ENCODE results near the gene CHMP3.
A peak's percentile ranks its signal among the peaks of the same experiment; 100 is the strongest.

DNA sequence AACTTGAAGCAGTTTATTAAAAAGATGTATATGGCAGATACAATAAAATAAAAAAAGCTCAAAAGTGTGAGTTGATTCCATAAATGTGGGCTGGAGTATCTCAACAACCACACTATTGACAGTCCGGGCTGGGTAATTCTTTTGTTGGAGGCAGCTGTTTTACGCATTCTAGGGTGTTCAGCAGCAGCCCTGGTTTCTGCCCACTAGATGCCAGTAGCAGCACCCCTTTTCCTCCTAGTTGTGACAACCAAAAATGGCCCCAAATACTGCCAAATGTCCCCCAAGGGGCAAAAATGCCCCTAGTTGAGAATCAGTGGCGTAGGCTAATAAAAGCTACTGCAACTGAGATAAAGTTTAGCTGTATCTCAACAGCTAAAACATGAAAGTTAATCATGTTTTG, 44.8 kb downstream of the CHMP3 start:
- TF ChIP-seq, protein P1, sequence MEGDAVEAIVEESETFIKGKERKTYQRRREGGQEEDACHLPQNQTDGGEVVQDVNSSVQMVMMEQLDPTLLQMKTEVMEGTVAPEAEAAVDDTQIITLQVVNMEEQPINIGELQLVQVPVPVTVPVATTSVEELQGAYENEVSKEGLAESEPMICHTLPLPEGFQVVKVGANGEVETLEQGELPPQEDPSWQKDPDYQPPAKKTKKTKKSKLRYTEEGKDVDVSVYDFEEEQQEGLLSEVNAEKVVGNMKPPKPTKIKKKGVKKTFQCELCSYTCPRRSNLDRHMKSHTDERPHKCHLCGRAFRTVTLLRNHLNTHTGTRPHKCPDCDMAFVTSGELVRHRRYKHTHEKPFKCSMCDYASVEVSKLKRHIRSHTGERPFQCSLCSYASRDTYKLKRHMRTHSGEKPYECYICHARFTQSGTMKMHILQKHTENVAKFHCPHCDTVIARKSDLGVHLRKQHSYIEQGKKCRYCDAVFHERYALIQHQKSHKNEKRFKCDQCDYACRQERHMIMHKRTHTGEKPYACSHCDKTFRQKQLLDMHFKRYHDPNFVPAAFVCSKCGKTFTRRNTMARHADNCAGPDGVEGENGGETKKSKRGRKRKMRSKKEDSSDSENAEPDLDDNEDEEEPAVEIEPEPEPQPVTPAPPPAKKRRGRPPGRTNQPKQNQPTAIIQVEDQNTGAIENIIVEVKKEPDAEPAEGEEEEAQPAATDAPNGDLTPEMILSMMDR (CRISPR knock-in tag; IDR thresholded peaks at IDR 0.05) = peak; percentile 74
- no peak for TF ChIP-seq ATF7 (IDR thresholded peaks at IDR 0.05)
- no peak for TF ChIP-seq ATF7 (CRISPR knock-in tag; IDR thresholded peaks at IDR 0.05)
- TF ChIP-seq, protein P2, sequence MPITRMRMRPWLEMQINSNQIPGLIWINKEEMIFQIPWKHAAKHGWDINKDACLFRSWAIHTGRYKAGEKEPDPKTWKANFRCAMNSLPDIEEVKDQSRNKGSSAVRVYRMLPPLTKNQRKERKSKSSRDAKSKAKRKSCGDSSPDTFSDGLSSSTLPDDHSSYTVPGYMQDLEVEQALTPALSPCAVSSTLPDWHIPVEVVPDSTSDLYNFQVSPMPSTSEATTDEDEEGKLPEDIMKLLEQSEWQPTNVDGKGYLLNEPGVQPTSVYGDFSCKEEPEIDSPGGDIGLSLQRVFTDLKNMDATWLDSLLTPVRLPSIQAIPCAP (CRISPR knock-in tag; IDR thresholded peaks at IDR 0.05; ENCODE audit: low read depth) = no peak
- TF ChIP-seq POLR2A (IDR thresholded peaks at IDR 0.05; ENCODE audit: insufficient read depth in 1 of 2, low read depth in 2 of 2, low read length in 2 of 2) = no peak
- no peak for TF ChIP-seq NR1H2 (CRISPR knock-in tag; IDR thresholded peaks at IDR 0.05; ENCODE audit: borderline replicate concordance, low read depth)
- TF ChIP-seq, protein P3, sequence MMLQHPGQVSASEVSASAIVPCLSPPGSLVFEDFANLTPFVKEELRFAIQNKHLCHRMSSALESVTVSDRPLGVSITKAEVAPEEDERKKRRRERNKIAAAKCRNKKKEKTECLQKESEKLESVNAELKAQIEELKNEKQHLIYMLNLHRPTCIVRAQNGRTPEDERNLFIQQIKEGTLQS (CRISPR knock-in tag; IDR thresholded peaks at IDR 0.05) = no peak
- no peak for TF ChIP-seq JUND (CRISPR knock-in tag; IDR thresholded peaks at IDR 0.05)
- TF ChIP-seq BHLHE40 (IDR thresholded peaks at IDR 0.05; ENCODE audit: low read length) = no peak
- TF ChIP-seq ZNF205 (CRISPR knock-in tag; IDR thresholded peaks at IDR 0.05) = no peak
- TF ChIP-seq, protein P4, sequence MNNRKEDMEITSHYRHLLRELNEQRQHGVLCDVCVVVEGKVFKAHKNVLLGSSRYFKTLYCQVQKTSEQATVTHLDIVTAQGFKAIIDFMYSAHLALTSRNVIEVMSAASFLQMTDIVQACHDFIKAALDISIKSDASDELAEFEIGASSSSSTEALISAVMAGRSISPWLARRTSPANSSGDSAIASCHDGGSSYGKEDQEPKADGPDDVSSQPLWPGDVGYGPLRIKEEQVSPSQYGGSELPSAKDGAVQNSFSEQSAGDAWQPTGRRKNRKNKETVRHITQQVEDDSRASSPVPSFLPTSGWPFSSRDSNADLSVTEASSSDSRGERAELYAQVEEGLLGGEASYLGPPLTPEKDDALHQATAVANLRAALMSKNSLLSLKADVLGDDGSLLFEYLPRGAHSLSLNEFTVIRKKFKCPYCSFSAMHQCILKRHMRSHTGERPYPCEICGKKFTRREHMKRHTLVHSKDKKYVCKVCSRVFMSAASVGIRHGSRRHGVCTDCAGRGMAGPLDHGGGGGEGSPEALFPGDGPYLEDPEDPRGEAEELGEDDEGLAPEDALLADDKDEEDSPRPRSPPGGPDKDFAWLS (CRISPR knock-in tag; IDR thresholded peaks at IDR 0.05; ENCODE audit: borderline replicate concordance) = no peak
- no peak for TF ChIP-seq HNRNPK (IDR thresholded peaks at IDR 0.05; ENCODE audit: low read depth, low read length, poor library complexity, severe bottlenecking)
- no peak for TF ChIP-seq ZFP37 (CRISPR knock-in tag; IDR thresholded peaks at IDR 0.05; ENCODE audit: borderline replicate concordance)
- no peak for TF ChIP-seq GLI4 (CRISPR knock-in tag; IDR thresholded peaks at IDR 0.05; ENCODE audit: borderline replicate concordance)

Data from HepG2 (cell line).